Lower leg skin (tissue), 4 donors: ENCODE results near the gene COX14. TPM values are rescaled to one million over a fixed set of nuclear protein-coding genes. Genes with fewer than 3 reads are reported as not detected.

Experiments
- DNase-seq, 2 donors: peaks; one replicate each; pipeline ENCODE4 v3.0.0-alpha.2; 2019; ENCODE audit warnings: low spot score in 2 of 2
- H3K4me3 ChIP-seq: fragments of 200-600 bp; sonication (generic); 2 replicates; pipeline ENCODE4 v1.5.1; 2017; ENCODE audit warnings: mild to moderate bottlenecking, low read depth; ENCODE audit not compliant: poor library complexity, severe bottlenecking
- CTCF ChIP-seq, 3 donors: fragments of 450-650 bp; IDR thresholded peaks; one replicate each; pipeline ENCODE4 v1.5.1; 2016; ENCODE audit warnings: antibody characterized with exemption in 3 of 3, mild to moderate bottlenecking in 3 of 3, moderate library complexity in 2 of 3
- POLR2A ChIP-seq, 2 donors: fragments of 450-650 bp; IDR thresholded peaks; one replicate each; pipeline ENCODE4 v1.6.1; 2016 to 2017; ENCODE audit warnings: antibody characterized with exemption in 2 of 2, mild to moderate bottlenecking in 1 of 2, moderate library complexity in 1 of 2
- WGBS, 2 donors: methylation state at CpG; one replicate each; pipeline ENCODE4 v1.1.5; 2018; 5-methylcytosine and 5-hydroxymethylcytosine counted together
- intact Hi-C: fragments of 100-400 bp; cut with DNase I; formaldehyde crosslinking; loops from one replicate; pipeline ENCODE4 v1.15.0; 2023; ENCODE audit warnings: low total_unique reads
- total RNA-seq, 4 donors: library from RNA; depleted of rRNA; stranded (reverse); fragments of >200 nt; gene quantifications; one replicate each; pipeline ENCODE4 v1.1.0, GENCODE V29; 2016

Gene COX14
- total RNA-seq: 10 to 100 TPM; 29.0 to 52.1 (median 36.8) TPM

GRCh38 chr12:50111693-50112455 lies at the start of gene COX14:
Gene COX14, plus strand, starts transcription at chr12:50112236. Its CDS starts 7,808 bp downstream, at chr12:50120044.
- TF ChIP-seq POLR2A (IDR thresholded peaks at IDR 0.05): peak in 1 of 2 donors; percentile 68
- no peak for TF ChIP-seq CTCF (IDR thresholded peaks at IDR 0.05)
- 0% methylated on average over 48 to 49 of the region's 59 CpGs for WGBS, 2 donors
- intact Hi-C loops: no loop called here
- peak within 1 kb of the TSS; percentile 81 for H3K4me3 ChIP-seq
- DNase-seq: peak; percentile 99 to 100

GRCh38 chr12:50062728-50063460 lies 49.1 kb upstream of the COX14 start:
- TF ChIP-seq POLR2A (IDR thresholded peaks at IDR 0.05) (no peak), CTCF (IDR thresholded peaks at IDR 0.05) (no peak)
- DNase-seq: no peak
- no peak overlapping the region for H3K4me3 ChIP-seq
- WGBS, 2 donors: 70 to 81% methylated on average over 4 to 5 of the region's 5 CpGs
- intact Hi-C loops: no loop called here

GRCh38 chr12:50065726-50066310 lies 46.2 kb upstream of the COX14 start:
- intact Hi-C loops: no loop called here
- TF ChIP-seq CTCF (IDR thresholded peaks at IDR 0.05) (no peak), POLR2A (IDR thresholded peaks at IDR 0.05) (no peak)
- no peak for DNase-seq
- H3K4me3 ChIP-seq: no peak overlapping the region
- 80 to 87% methylated on average over 3 of the region's 3 CpGs for WGBS, 2 donors

GRCh38 chr12:50066402-50066801 lies 45.6 kb upstream of the COX14 start:
- intact Hi-C loops: no loop called here

GRCh38 chr12:50069069-50069468 lies 43.0 kb upstream of the COX14 start:
- no peak for TF ChIP-seq POLR2A (IDR thresholded peaks at IDR 0.05)
- TF ChIP-seq CTCF (IDR thresholded peaks at IDR 0.05): no peak
- DNase-seq: no peak
- no peak overlapping the region for H3K4me3 ChIP-seq
- WGBS, 2 donors: 97 to 98% methylated on average over 5 of the region's 5 CpGs
- intact Hi-C loops: no loop called here

More at GRCh38 chr12:50066402-50066801, 45.6 kb upstream of the COX14 start:
- no peak overlapping the region for H3K4me3 ChIP-seq
- no peak for TF ChIP-seq POLR2A (IDR thresholded peaks at IDR 0.05)
- no peak for TF ChIP-seq CTCF (IDR thresholded peaks at IDR 0.05)
- no peak for DNase-seq
- WGBS, 2 donors: 60 to 76% methylated on average over 5 of the region's 5 CpGs
